ENCODE data around the gene HTRA3. TPM values are rescaled to one million over a fixed set of nuclear protein-coding genes. Genes with fewer than 3 reads are reported as not detected.

HTRA3 gene
- total RNA-seq, 4 donors from 2014 or later, result 4.0 to 18.2 (median 11.4) TPM

GRCh38 chr4:8315435-8316250 is 46.1 kb downstream of the HTRA3 start:
- intact Hi-C loops (cut with DNase I; ENCODE audit: low total_unique reads), result no loop called here
- H3K4me3 ChIP-seq (ENCODE audit: low read depth, poor library complexity, severe bottlenecking), result no peak overlapping the region
- DNase-seq (ENCODE audit: low spot score in 2 of 2), result peak in 1 of 2 donors; percentile 85
- TF ChIP-seq CTCF (IDR thresholded peaks at IDR 0.05), result no peak
- no peak for TF ChIP-seq POLR2A (IDR thresholded peaks at IDR 0.05)
- 22 to 28% methylated on average over 21 of the region's 21 CpGs for WGBS, 2 donors

GRCh38 chr4:8316251-8316771 is 46.8 kb downstream of the HTRA3 start:
- intact Hi-C loops (cut with DNase I; ENCODE audit: low total_unique reads), result no loop called here
- H3K4me3 ChIP-seq (ENCODE audit: low read depth, poor library complexity, severe bottlenecking), result no peak overlapping the region
- TF ChIP-seq CTCF (IDR thresholded peaks at IDR 0.05) (no peak), POLR2A (IDR thresholded peaks at IDR 0.05) (no peak)
- 82% methylated on average over 10 of the region's 10 CpGs for WGBS, 2 donors
- DNase-seq (ENCODE audit: low spot score in 2 of 2), result peak in 1 of 2 donors; percentile 12

- WGBS, 2 donors, result 89 to 96% methylated on average over 11 to 15 of the region's 15 CpGs
- no peak overlapping the region for H3K4me3 ChIP-seq (ENCODE audit: low read depth, poor library complexity, severe bottlenecking)
- intact Hi-C loops (cut with DNase I; ENCODE audit: low total_unique reads), result no loop called here
- no peak for TF ChIP-seq POLR2A (IDR thresholded peaks at IDR 0.05)
- no peak for TF ChIP-seq CTCF (IDR thresholded peaks at IDR 0.05)
- peak; percentile 10 to 78 for DNase-seq (ENCODE audit: low spot score in 2 of 2)
These were observed 47.4 kb downstream of the HTRA3 start for GRCh38 chr4:8316911-8317351.

GRCh38 chr4:8317474-8317873 is 47.9 kb downstream of the HTRA3 start:
- DNase-seq (ENCODE audit: low spot score in 2 of 2), result peak in 1 of 2 donors; percentile 40
- WGBS, 2 donors, result 89 to 91% methylated on average over 6 of the region's 6 CpGs
- intact Hi-C loops (cut with DNase I; ENCODE audit: low total_unique reads), result no loop called here
- no peak overlapping the region for H3K4me3 ChIP-seq (ENCODE audit: low read depth, poor library complexity, severe bottlenecking)
- TF ChIP-seq CTCF (IDR thresholded peaks at IDR 0.05) (no peak), POLR2A (IDR thresholded peaks at IDR 0.05) (no peak)

- intact Hi-C loops (cut with DNase I; ENCODE audit: low total_unique reads), result no loop called here
- TF ChIP-seq CTCF (IDR thresholded peaks at IDR 0.05), result no peak
- WGBS, 2 donors, result 95 to 96% methylated on average over 7 of the region's 7 CpGs
- H3K4me3 ChIP-seq (ENCODE audit: low read depth, poor library complexity, severe bottlenecking), result no peak overlapping the region
- peak in 1 of 2 donors; percentile 81 for DNase-seq (ENCODE audit: low spot score in 2 of 2)
These were observed 49.0 kb downstream of the HTRA3 start for GRCh38 chr4:8318509-8318908.

Measured in lower leg skin (tissue), 4 donors.